GM23248 (cell line): Measurements from ENCODE around the gene MBLAC1.

Experiments used
- EZH2 ChIP-seq: fragments of 200-600 bp; sonication (generic); IDR thresholded peaks from 2 replicates; pipeline ENCODE4 v1.6.1; 2018; ENCODE audit warnings: antibody characterized with exemption, mild to moderate bottlenecking; ENCODE audit not compliant: insufficient read depth, poor library complexity, severe bottlenecking
- EZH2phosphoT487 ChIP-seq: fragments of 200-600 bp; sonication (generic); IDR thresholded peaks from 2 replicates; pipeline ENCODE4 v1.6.1; 2018; ENCODE audit warnings: antibody characterized with exemption, moderate library complexity, mild to moderate bottlenecking, low read depth; ENCODE audit not compliant: insufficient read depth

GRCh38 chr7:100171840-100172239 is 45.1 kb downstream of the MBLAC1 start:
- no peak for TF ChIP-seq EZH2phosphoT487
- TF ChIP-seq EZH2: no peak
